HEK293T (cell line): Measurements from ENCODE around the gene ADSS1.

Experiments
- CTCF ChIA-PET: fragments of 350-600 bp; formaldehyde crosslinking; extraction: SDS; loops from one replicate; lab custom pipeline; 2021; ENCODE audit warnings: antibody characterized with exemption, inconsistent platforms; lab: Yijun Ruan, JAX
- POLR2A ChIA-PET: fragments of 350-600 bp; formaldehyde crosslinking; extraction: SDS; loops from one replicate; lab custom pipeline; 2020; ENCODE audit warnings: antibody characterized with exemption, inconsistent platforms; lab: Yijun Ruan, JAX
- DNase-seq: peaks from one replicate; pipeline ENCODE4 v3.0.0; 2012; ENCODE audit warnings: mixed read lengths; ENCODE audit errors: extremely low spot score
- ARNT ChIP-seq: fragments of 450-650 bp; IDR thresholded peaks from 2 replicates; pipeline ENCODE4 v1.6.1; 2017; ENCODE audit warnings: mild to moderate bottlenecking
- BHLHE40 ChIP-seq: fragments of 450-650 bp; IDR thresholded peaks from 2 replicates; pipeline ENCODE4 v1.6.1; 2016; ENCODE audit warnings: mild to moderate bottlenecking, moderate library complexity, borderline replicate concordance
- CTBP1 ChIP-seq: fragments of 450-650 bp; IDR thresholded peaks from 2 replicates; pipeline ENCODE4 v1.6.1; 2016; ENCODE audit warnings: borderline replicate concordance
- ELF4 ChIP-seq: fragments of 450-650 bp; IDR thresholded peaks from 2 replicates; pipeline ENCODE4 v1.6.1; 2017; ENCODE audit warnings: antibody characterized with exemption
- FOXA1 ChIP-seq: fragments of 450-650 bp; IDR thresholded peaks from 2 replicates; pipeline ENCODE4 v1.6.1; 2016; ENCODE audit warnings: mild to moderate bottlenecking
- FOXK2 ChIP-seq: fragments of 450-650 bp; IDR thresholded peaks from 2 replicates; pipeline ENCODE4 v1.6.1; 2016; ENCODE audit warnings: mild to moderate bottlenecking
- FOXM1 ChIP-seq: fragments of 450-650 bp; IDR thresholded peaks from 2 replicates; pipeline ENCODE4 v1.6.1; 2017; ENCODE audit warnings: mild to moderate bottlenecking, borderline replicate concordance
- HDGF ChIP-seq: fragments of 450-650 bp; IDR thresholded peaks from 2 replicates; pipeline ENCODE4 v1.6.1; 2017; ENCODE audit warnings: antibody characterized with exemption, borderline replicate concordance
- L3MBTL2 ChIP-seq: fragments of 450-650 bp; conservative IDR thresholded peaks from 2 replicates; pipeline ENCODE4 v1.6.1; 2016; ENCODE audit warnings: mild to moderate bottlenecking
- LEF1 ChIP-seq: fragments of 450-650 bp; IDR thresholded peaks from 2 replicates; pipeline ENCODE4 v1.6.1; 2017; ENCODE audit warnings: mild to moderate bottlenecking, borderline replicate concordance
- NFRKB ChIP-seq: fragments of 450-650 bp; IDR thresholded peaks from 2 replicates; pipeline ENCODE4 v1.6.1; 2016; ENCODE audit warnings: mild to moderate bottlenecking, moderate library complexity
- PKNOX1 ChIP-seq: fragments of 450-650 bp; IDR thresholded peaks from 2 replicates; pipeline ENCODE4 v1.6.1; 2016
- SP1 ChIP-seq: fragments of 450-650 bp; IDR thresholded peaks from 2 replicates; pipeline ENCODE4 v1.6.1; 2017
- SUZ12 ChIP-seq: fragments of 450-650 bp; IDR thresholded peaks from 2 replicates; pipeline ENCODE4 v1.6.1; 2016; ENCODE audit warnings: mild to moderate bottlenecking
- TARDBP ChIP-seq: fragments of 450-650 bp; IDR thresholded peaks from 2 replicates; pipeline ENCODE4 v1.6.1; 2016
- ZNF384 ChIP-seq: fragments of 450-650 bp; IDR thresholded peaks from 2 replicates; pipeline ENCODE4 v1.6.1; 2016

The ADSS1 gene

GRCh38 chr14:104786091-104786586 is 62.1 kb downstream of the ADSS1 start:
- POLR2A ChIA-PET, result no interaction called here
- CTCF ChIA-PET, result no interaction called here
- no peak for DNase-seq
- no peak for TF ChIP-seq BHLHE40
- TF ChIP-seq ZNF384, result no peak
- TF ChIP-seq SP1, result no peak
- TF ChIP-seq TARDBP, result no peak
- TF ChIP-seq FOXK2, result no peak
- TF ChIP-seq ELF4, result no peak
- no peak for TF ChIP-seq ARNT
- no peak for TF ChIP-seq PKNOX1
- no peak for TF ChIP-seq FOXM1
- TF ChIP-seq L3MBTL2, result no peak
- TF ChIP-seq LEF1, result no peak
- no peak for TF ChIP-seq FOXA1
- no peak for TF ChIP-seq SUZ12
- TF ChIP-seq CTBP1, result no peak
- TF ChIP-seq NFRKB, result no peak
- TF ChIP-seq HDGF, result no peak

- CTCF ChIA-PET, result no interaction called here
- TF ChIP-seq ELF4, result no peak
- TF ChIP-seq FOXA1, result no peak
- TF ChIP-seq HDGF, result no peak
- no peak for TF ChIP-seq CTBP1
- TF ChIP-seq NFRKB, result no peak
- TF ChIP-seq ARNT, result no peak
- no peak for TF ChIP-seq LEF1
- TF ChIP-seq FOXK2, result no peak
- no peak for TF ChIP-seq SP1
- no peak for TF ChIP-seq L3MBTL2
- no peak for TF ChIP-seq PKNOX1
- no peak for TF ChIP-seq TARDBP
- no peak for DNase-seq
- POLR2A ChIA-PET, result interaction anchor here (1.2 kb wide), 1 partner anchor 34 kb away, joined by 3 read pairs; the partner anchor contains the start of gene SIVA1
Measured at GRCh38 chr14:104786726-104787675, 63.0 kb downstream of the ADSS1 start.

- no peak for DNase-seq
- TF ChIP-seq SUZ12 (no peak), FOXM1 (no peak), SP1 (no peak), FOXK2 (no peak), LEF1 (no peak)
- CTCF ChIA-PET, result no interaction called here
- POLR2A ChIA-PET, result interaction anchor here (1.2 kb wide), 1 partner anchor 35 kb away, joined by 3 read pairs; the partner anchor contains the start of gene SIVA1
Measured at GRCh38 chr14:104787736-104788135, 63.7 kb downstream of the ADSS1 start.

GRCh38 chr14:104788161-104788818 is 64.3 kb downstream of the ADSS1 start:
- no peak for DNase-seq
- CTCF ChIA-PET, result no interaction called here
- TF ChIP-seq TARDBP (no peak), FOXM1 (no peak), FOXK2 (no peak), SP1 (no peak), HDGF (no peak), ZNF384 (no peak), CTBP1 (no peak), NFRKB (no peak), ELF4 (no peak), BHLHE40 (no peak), ARNT (no peak), PKNOX1 (no peak)
- POLR2A ChIA-PET, result interaction anchor here (1.2 kb wide), 1 partner anchor 35 kb away, joined by 3 read pairs; the partner anchor contains the start of gene SIVA1

GRCh38 chr14:104788873-104789663 is 65.0 kb downstream of the ADSS1 start:
- CTCF ChIA-PET, result no interaction called here
- TF ChIP-seq FOXK2 (no peak), CTBP1 (no peak), FOXA1 (no peak), PKNOX1 (no peak), ARNT (no peak), L3MBTL2 (no peak), ELF4 (no peak), TARDBP (no peak), ZNF384 (no peak), HDGF (no peak), SP1 (no peak), FOXM1 (no peak), SUZ12 (no peak), NFRKB (no peak), BHLHE40 (no peak), LEF1 (no peak)
- POLR2A ChIA-PET, result interaction anchor here (1.0 kb wide), 1 partner anchor 36 kb away, joined by 3 read pairs; the partner anchor contains the start of gene SIVA1
- DNase-seq, result no peak
